ENCODE data around the gene HERPUD2.

DNA sequence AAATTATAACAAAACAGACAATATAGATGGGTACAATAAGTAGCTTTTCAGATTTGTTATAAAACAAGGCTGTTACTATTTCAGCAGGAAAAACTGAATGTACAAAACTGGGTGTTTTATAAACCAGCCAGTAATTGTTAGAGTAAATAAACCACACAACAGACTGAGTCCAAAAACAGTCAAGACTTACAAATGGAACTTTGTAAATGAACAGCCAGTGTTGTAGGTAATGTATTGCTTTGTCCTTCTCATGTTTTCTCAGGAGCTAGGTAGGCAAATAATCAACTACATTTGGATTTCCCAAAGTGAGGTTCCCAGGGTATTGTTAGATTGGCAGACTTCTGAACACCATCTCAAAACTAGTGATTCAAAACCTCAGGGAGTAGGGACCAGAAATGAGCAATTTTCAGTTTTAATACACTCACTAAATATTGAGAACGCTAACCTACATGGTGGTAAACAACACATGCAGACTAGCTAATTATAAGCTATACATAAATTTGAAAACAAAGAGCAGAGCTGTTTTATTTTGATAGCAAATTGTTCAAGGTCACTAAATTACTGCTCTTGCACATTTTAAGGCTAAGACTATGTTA is 36.2 kb downstream of the HERPUD2 start:
- TF ChIP-seq EZH2phosphoT487 (IDR thresholded peaks at IDR 0.05; ENCODE audit: borderline replicate concordance, low read length) (no peak), EZH2 (IDR thresholded peaks at IDR 0.05; ENCODE audit: low read length, unreplicated experiment) (no peak)
- TF ChIP-seq, protein P1, sequence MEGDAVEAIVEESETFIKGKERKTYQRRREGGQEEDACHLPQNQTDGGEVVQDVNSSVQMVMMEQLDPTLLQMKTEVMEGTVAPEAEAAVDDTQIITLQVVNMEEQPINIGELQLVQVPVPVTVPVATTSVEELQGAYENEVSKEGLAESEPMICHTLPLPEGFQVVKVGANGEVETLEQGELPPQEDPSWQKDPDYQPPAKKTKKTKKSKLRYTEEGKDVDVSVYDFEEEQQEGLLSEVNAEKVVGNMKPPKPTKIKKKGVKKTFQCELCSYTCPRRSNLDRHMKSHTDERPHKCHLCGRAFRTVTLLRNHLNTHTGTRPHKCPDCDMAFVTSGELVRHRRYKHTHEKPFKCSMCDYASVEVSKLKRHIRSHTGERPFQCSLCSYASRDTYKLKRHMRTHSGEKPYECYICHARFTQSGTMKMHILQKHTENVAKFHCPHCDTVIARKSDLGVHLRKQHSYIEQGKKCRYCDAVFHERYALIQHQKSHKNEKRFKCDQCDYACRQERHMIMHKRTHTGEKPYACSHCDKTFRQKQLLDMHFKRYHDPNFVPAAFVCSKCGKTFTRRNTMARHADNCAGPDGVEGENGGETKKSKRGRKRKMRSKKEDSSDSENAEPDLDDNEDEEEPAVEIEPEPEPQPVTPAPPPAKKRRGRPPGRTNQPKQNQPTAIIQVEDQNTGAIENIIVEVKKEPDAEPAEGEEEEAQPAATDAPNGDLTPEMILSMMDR (conservative IDR thresholded peaks at IDR 0.05; ENCODE audit: low read depth, low read length): no peak

Data from PC-3 (cell line).